Measurements from ENCODE around the gene PIP5K1B.

The PIP5K1B gene

GRCh38 chr9:68762570-68762969 is 57.5 kb downstream of the PIP5K1B start:
- H3K79me2 ChIP-seq (ENCODE audit: insufficient read depth, low read length), result no peaks in the 10 kb centered on the region
- no peaks in the 10 kb centered on the region for H4K20me1 ChIP-seq (ENCODE audit: insufficient read depth, low read length)
- H3K27me3 ChIP-seq (ENCODE audit: insufficient read depth, low read length, poor library complexity), result no peaks in the 10 kb centered on the region
- TF ChIP-seq EZH2 (IDR thresholded peaks at IDR 0.05; ENCODE audit: borderline replicate concordance, low read depth, low read length, severe bottlenecking) (no peak), CTCF (IDR thresholded peaks at IDR 0.05; ENCODE audit: borderline replicate concordance, extremely low read depth, low read length, poor library complexity, severe bottlenecking) (no peak)
- no peak for DNase-seq
- H3K9ac ChIP-seq (ENCODE audit: low read depth, low read length), result no peak overlapping the region
- no peak overlapping the region for H2AFZ ChIP-seq (ENCODE audit: low read depth, low read length)
- no peaks in the 10 kb centered on the region for H3K9me3 ChIP-seq (ENCODE audit: insufficient read depth, low read length, severe bottlenecking)
- no peak overlapping the region for H3K4me3 ChIP-seq (ENCODE audit: low read depth in 1 of 2, low read length in 2 of 2)
- no peak overlapping the region for H3K4me2 ChIP-seq (ENCODE audit: insufficient read depth, low read length)
- no peaks in the 10 kb centered on the region for H3K4me1 ChIP-seq (ENCODE audit: insufficient read depth, low read length)
- no peak for ATAC-seq (ENCODE audit: insufficient read depth, low read depth)
- no peak overlapping the region for H3K27ac ChIP-seq (ENCODE audit: low read length)
- no peaks in the 10 kb centered on the region for H3K36me3 ChIP-seq (ENCODE audit: insufficient read depth, low read length)

GRCh38 chr9:68763104-68763503 is 58.1 kb downstream of the PIP5K1B start:
- Histone ChIP-seq H3K4me3 (ENCODE audit: low read depth in 1 of 2, low read length in 2 of 2) (no peak overlapping the region), H3K79me2 (ENCODE audit: insufficient read depth, low read length) (no peaks in the 10 kb centered on the region), H3K4me2 (ENCODE audit: insufficient read depth, low read length) (no peak overlapping the region), H4K20me1 (ENCODE audit: insufficient read depth, low read length) (no peaks in the 10 kb centered on the region), H3K27ac (ENCODE audit: low read length) (no peak overlapping the region), H3K36me3 (ENCODE audit: insufficient read depth, low read length) (no peaks in the 10 kb centered on the region), H3K9me3 (ENCODE audit: insufficient read depth, low read length, severe bottlenecking) (no peaks in the 10 kb centered on the region), H3K9ac (ENCODE audit: low read depth, low read length) (no peak overlapping the region), H3K4me1 (ENCODE audit: insufficient read depth, low read length) (no peaks in the 10 kb centered on the region), H2AFZ (ENCODE audit: low read depth, low read length) (no peak overlapping the region), H3K27me3 (ENCODE audit: insufficient read depth, low read length, poor library complexity) (no peaks in the 10 kb centered on the region)
- ATAC-seq (ENCODE audit: insufficient read depth, low read depth) (no peak), DNase-seq (no peak)
- TF ChIP-seq CTCF (IDR thresholded peaks at IDR 0.05; ENCODE audit: borderline replicate concordance, extremely low read depth, low read length, poor library complexity, severe bottlenecking), result no peak
- TF ChIP-seq EZH2 (IDR thresholded peaks at IDR 0.05; ENCODE audit: borderline replicate concordance, low read depth, low read length, severe bottlenecking), result no peak

- DNase-seq, result no peak
Observed at GRCh38 chr9:68768619-68769018, 63.6 kb downstream of the PIP5K1B start.

More at GRCh38 chr9:68768619-68769018, 63.6 kb downstream of the PIP5K1B start:
- Histone ChIP-seq H3K79me2 (ENCODE audit: insufficient read depth, low read length) (no peaks in the 10 kb centered on the region), H3K9me3 (ENCODE audit: insufficient read depth, low read length, severe bottlenecking) (no peaks in the 10 kb centered on the region), H3K9ac (ENCODE audit: low read depth, low read length) (no peak overlapping the region), H4K20me1 (ENCODE audit: insufficient read depth, low read length) (no peaks in the 10 kb centered on the region), H3K27ac (ENCODE audit: low read length) (no peak overlapping the region), H3K36me3 (ENCODE audit: insufficient read depth, low read length) (no peaks in the 10 kb centered on the region), H3K27me3 (ENCODE audit: insufficient read depth, low read length, poor library complexity) (peaks cover 4% of the 10 kb centered on the region), H3K4me2 (ENCODE audit: insufficient read depth, low read length) (no peak overlapping the region), H3K4me1 (ENCODE audit: insufficient read depth, low read length) (no peaks in the 10 kb centered on the region), H3K4me3 (ENCODE audit: low read depth in 1 of 2, low read length in 2 of 2) (no peak overlapping the region), H2AFZ (ENCODE audit: low read depth, low read length) (no peak overlapping the region)
- no peak for ATAC-seq (ENCODE audit: insufficient read depth, low read depth)
- TF ChIP-seq EZH2 (IDR thresholded peaks at IDR 0.05; ENCODE audit: borderline replicate concordance, low read depth, low read length, severe bottlenecking), result no peak
- TF ChIP-seq CTCF (IDR thresholded peaks at IDR 0.05; ENCODE audit: borderline replicate concordance, extremely low read depth, low read length, poor library complexity, severe bottlenecking), result no peak
